CD4-positive, alpha-beta T cell (primary cell): ENCODE results near the gene LGI2. TPM values are rescaled to one million over a fixed set of nuclear protein-coding genes. Genes with fewer than 3 reads are reported as not detected.

Experiments used
- ATAC-seq: fragments of 200-7000 bp; cut with Tn5 transposase; one replicate; pipeline ENCODE4 v1.10.0; 2022; ENCODE audit warnings: mild to moderate bottlenecking; ENCODE audit not compliant: poor library complexity
- CTCF ChIA-PET: fragments of 350-600 bp; sonication (Branson Sonifier 250); formaldehyde crosslinking; loops from one replicate; lab custom pipeline; 2021; ENCODE audit warnings: antibody characterized with exemption, inconsistent platforms; lab: Charles Lee
- POLR2A ChIA-PET: fragments of 350-600 bp; sonication (Branson Sonifier 250); formaldehyde crosslinking; loops from one replicate; lab custom pipeline; 2021; ENCODE audit warnings: antibody characterized with exemption, inconsistent platforms; lab: Charles Lee
- DNase-seq, 14 experiments: peaks; one replicate each; pipeline ENCODE4 v3.0.0-alpha.2; 2013 to 2020; ENCODE audit warnings: mixed read lengths in 2 of 14
- H3K27ac ChIP-seq, 2 donors: one replicate each; pipeline versions ENCODE4 v1.5.1 to v1.7.0; 2013; ENCODE audit warnings: low read length in 2 of 2, low read depth in 1 of 2, mild to moderate bottlenecking in 1 of 2
- H3K27me3 ChIP-seq, 2 experiments: 1 replicate in 1 of 2; 2 replicates in 1 of 2; pipeline versions ENCODE4 v1.6.1 to v1.7.0; 2013; ENCODE audit warnings: low read length in 2 of 2, control low read depth in 1 of 2, mild to moderate bottlenecking in 1 of 2, moderate library complexity in 1 of 2; ENCODE audit not compliant: insufficient read depth in 2 of 2, control insufficient read depth in 1 of 2
- H3K36me3 ChIP-seq: one replicate; pipeline ENCODE4 v1.6.1; 2013; ENCODE audit warnings: low read length, control low read depth; ENCODE audit not compliant: insufficient read depth
- H3K4me1 ChIP-seq: one replicate; pipeline ENCODE4 v1.6.1; 2013; ENCODE audit warnings: low read length, control low read depth; ENCODE audit not compliant: insufficient read depth
- H3K4me3 ChIP-seq: one replicate; pipeline ENCODE4 v1.5.1; 2013; ENCODE audit warnings: mild to moderate bottlenecking, low read length, moderate library complexity
- H3K9me3 ChIP-seq, 2 experiments: 1 replicate in 1 of 2; 2 replicates in 1 of 2; pipeline versions ENCODE4 v1.6.1 to v1.7.0; 2013; ENCODE audit warnings: low read length in 2 of 2, mild to moderate bottlenecking in 2 of 2, control low read depth in 1 of 2, moderate library complexity in 1 of 2; ENCODE audit not compliant: control insufficient read depth in 1 of 2, insufficient read depth in 1 of 2
- H3K27ac Mint-ChIP-seq: one replicate; pipeline ENCODE4 v1.8.0; 2020; ENCODE audit warnings: mixed read lengths
- H3K27me3 Mint-ChIP-seq: one replicate; pipeline ENCODE4 v1.8.0; 2021; ENCODE audit warnings: mixed read lengths
- H3K36me3 Mint-ChIP-seq: one replicate; pipeline ENCODE4 v1.8.0; 2021; ENCODE audit warnings: low read depth, mixed read lengths
- H3K4me1 Mint-ChIP-seq: one replicate; pipeline ENCODE4 v1.8.0; 2021; ENCODE audit warnings: low read depth, mixed read lengths
- H3K4me3 Mint-ChIP-seq: one replicate; pipeline ENCODE4 v1.8.0; 2020; ENCODE audit warnings: mild to moderate bottlenecking, mixed read lengths
- H3K9me3 Mint-ChIP-seq: one replicate; pipeline ENCODE4 v1.8.0; 2020; ENCODE audit warnings: mixed read lengths
- CTCF ChIP-seq: fragments of 200-600 bp; IDR thresholded peaks from one replicate; pipeline ENCODE4 v1.8.0; 2022; ENCODE audit warnings: antibody characterized with exemption, mild to moderate bottlenecking
- intact Hi-C, 2 experiments: fragments of 100-400 bp; cut with DNase I in 1 of 2; cut with micrococcal nuclease in 1 of 2; formaldehyde crosslinking; loops; one replicate each; pipeline versions ENCODE4 v1.15.1 to v1.9.0; 2023 to 2025; cut with DNase I, micrococcal nuclease
- total RNA-seq, 174 experiments: library from RNA in 2 of 174; stranded (reverse) in 2 of 174; gene quantifications; one replicate each; pipeline ENCODE4 v1.2.3 and lab custom pipeline; 2021 to 2026

Gene LGI2
- total RNA-seq, 2 experiments from 2014 or later, result not detected

GRCh38 chr4:24969486-24969885, 61.3 kb downstream of the LGI2 start:
- no peak overlapping the region for H3K4me3 ChIP-seq
- H3K4me1 ChIP-seq, result no peaks in the 10 kb centered on the region
- intact Hi-C loops, result no loop called here
- CTCF ChIA-PET, result no interaction called here
- H3K27me3 ChIP-seq, result peaks cover 0 to 4% of the 10 kb centered on the region in 2 experiments
- no peaks in the 10 kb centered on the region for H3K4me1 Mint-ChIP-seq
- H3K36me3 ChIP-seq, result no peaks in the 10 kb centered on the region
- no peak overlapping the region for H3K27ac Mint-ChIP-seq
- no peak overlapping the region for H3K27ac ChIP-seq
- no peak for TF ChIP-seq CTCF
- DNase-seq (no peak), ATAC-seq (no peak)
- POLR2A ChIA-PET, result no interaction called here
- H3K9me3 Mint-ChIP-seq, result peaks cover 6% of the 10 kb centered on the region
- peaks cover 12% of the 10 kb centered on the region for H3K27me3 Mint-ChIP-seq
- no peaks in the 10 kb centered on the region for H3K36me3 Mint-ChIP-seq
- H3K9me3 ChIP-seq, result peaks cover 8 to 20% of the 10 kb centered on the region in 2 experiments
- no peak overlapping the region for H3K4me3 Mint-ChIP-seq

GRCh38 chr4:24968992-24969391, 61.8 kb downstream of the LGI2 start:
- ChIA-PET CTCF (no interaction called here), POLR2A (no interaction called here)
- H3K27ac ChIP-seq, result no peak overlapping the region
- ATAC-seq (no peak), DNase-seq (no peak)
- no peak overlapping the region for H3K4me3 ChIP-seq
- Mint-ChIP-seq H3K4me1 (no peaks in the 10 kb centered on the region), H3K36me3 (no peaks in the 10 kb centered on the region), H3K27ac (no peak overlapping the region), H3K9me3 (peaks cover 6% of the 10 kb centered on the region), H3K4me3 (no peak overlapping the region), H3K27me3 (peaks cover 12% of the 10 kb centered on the region)
- H3K9me3 ChIP-seq, result peaks cover 8 to 20% of the 10 kb centered on the region in 2 experiments
- TF ChIP-seq CTCF, result no peak
- no peaks in the 10 kb centered on the region for H3K4me1 ChIP-seq
- no peaks in the 10 kb centered on the region for H3K36me3 ChIP-seq
- intact Hi-C loops, result no loop called here
- H3K27me3 ChIP-seq, result peaks cover 0 to 2% of the 10 kb centered on the region in 2 experiments

GRCh38 chr4:24968278-24968677, 62.5 kb downstream of the LGI2 start:
- Mint-ChIP-seq H3K9me3 (peaks cover 9% of the 10 kb centered on the region), H3K27ac (no peak overlapping the region), H3K36me3 (no peaks in the 10 kb centered on the region), H3K27me3 (peaks cover 9% of the 10 kb centered on the region), H3K4me3 (no peak overlapping the region), H3K4me1 (no peaks in the 10 kb centered on the region)
- no peak for ATAC-seq
- POLR2A ChIA-PET, result no interaction called here
- H3K36me3 ChIP-seq, result no peaks in the 10 kb centered on the region
- no peak overlapping the region for H3K27ac ChIP-seq
- no peaks in the 10 kb centered on the region for H3K4me1 ChIP-seq
- intact Hi-C loops, result no loop called here
- CTCF ChIA-PET, result interaction anchor here (0.8 kb wide), 1 partner anchor 12 kb away, joined by 4 read pairs; no protein-coding TSS in a partner anchor
- H3K9me3 ChIP-seq, result peaks cover 11 to 20% of the 10 kb centered on the region in 2 experiments
- no peak for TF ChIP-seq CTCF
- H3K4me3 ChIP-seq, result no peak overlapping the region
- no peaks in the 10 kb centered on the region for H3K27me3 ChIP-seq
- no peak for DNase-seq
